ENCODE results near the gene VPS41.
A peak's percentile ranks its signal among the peaks of the same experiment; 100 is the strongest.

The VPS41 gene

DNA sequence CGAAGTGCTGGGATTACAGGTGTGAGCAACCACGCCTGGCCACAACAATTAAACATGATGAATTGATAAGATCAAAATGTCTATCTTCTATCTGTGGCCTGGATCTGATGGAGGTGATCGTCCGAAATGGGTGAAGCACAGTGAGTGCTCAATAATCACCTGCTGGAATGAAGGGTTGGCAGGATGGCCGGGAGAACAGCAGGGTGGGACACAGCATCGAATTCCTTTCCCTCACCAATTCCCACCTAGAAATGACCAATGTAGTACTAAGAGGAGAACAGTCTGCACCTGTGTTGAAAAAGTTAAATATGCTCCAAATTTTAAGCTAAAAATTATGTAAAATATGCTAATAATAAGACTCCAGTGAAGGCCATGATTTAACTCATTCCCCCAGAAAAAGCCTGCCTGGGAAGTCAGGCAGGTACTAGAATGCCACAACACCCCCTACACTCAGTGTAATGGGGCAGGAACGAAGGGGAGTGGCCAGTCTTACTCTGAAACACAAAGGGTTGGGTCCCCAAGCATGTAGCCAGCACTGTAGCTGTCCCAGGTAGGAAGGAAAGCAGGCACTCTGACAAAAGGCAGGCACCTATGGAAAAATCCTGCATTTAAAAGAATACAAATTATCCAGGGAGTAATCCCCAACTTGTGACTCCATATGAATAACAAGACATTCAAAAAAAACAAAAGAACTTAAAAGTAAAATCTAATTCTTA is 110.3 kb downstream of the VPS41 start:
- H3K4me3 ChIP-seq (ENCODE audit: low read depth in 1 of 2, low read length in 2 of 2), result no peak overlapping the region
- no peak for DNase-seq
- H3K4me1 ChIP-seq (ENCODE audit: insufficient read depth, low read length), result no peaks in the 10 kb centered on the region
- H3K79me2 ChIP-seq (ENCODE audit: insufficient read depth, low read length), result no peaks in the 10 kb centered on the region
- H3K9me3 ChIP-seq (ENCODE audit: insufficient read depth, low read length, severe bottlenecking), result no peaks in the 10 kb centered on the region
- H2AFZ ChIP-seq (ENCODE audit: low read depth, low read length), result no peak overlapping the region
- ATAC-seq (ENCODE audit: insufficient read depth, low read depth), result no peak
- no peak overlapping the region for H3K9ac ChIP-seq (ENCODE audit: low read depth, low read length)
- no peak for TF ChIP-seq EZH2 (IDR thresholded peaks at IDR 0.05; ENCODE audit: borderline replicate concordance, low read depth, low read length, severe bottlenecking)
- no peaks in the 10 kb centered on the region for H4K20me1 ChIP-seq (ENCODE audit: insufficient read depth, low read length)
- no peaks in the 10 kb centered on the region for H3K27me3 ChIP-seq (ENCODE audit: insufficient read depth, low read length, poor library complexity)
- no peak overlapping the region for H3K27ac ChIP-seq (ENCODE audit: low read length)
- H3K4me2 ChIP-seq (ENCODE audit: insufficient read depth, low read length), result no peak overlapping the region
- 0 out of 2 replicates have a peak, but pooled peaks cover 7% of the 10 kb centered on the region for H3K36me3 ChIP-seq (ENCODE audit: insufficient read depth, low read length)

DNA sequence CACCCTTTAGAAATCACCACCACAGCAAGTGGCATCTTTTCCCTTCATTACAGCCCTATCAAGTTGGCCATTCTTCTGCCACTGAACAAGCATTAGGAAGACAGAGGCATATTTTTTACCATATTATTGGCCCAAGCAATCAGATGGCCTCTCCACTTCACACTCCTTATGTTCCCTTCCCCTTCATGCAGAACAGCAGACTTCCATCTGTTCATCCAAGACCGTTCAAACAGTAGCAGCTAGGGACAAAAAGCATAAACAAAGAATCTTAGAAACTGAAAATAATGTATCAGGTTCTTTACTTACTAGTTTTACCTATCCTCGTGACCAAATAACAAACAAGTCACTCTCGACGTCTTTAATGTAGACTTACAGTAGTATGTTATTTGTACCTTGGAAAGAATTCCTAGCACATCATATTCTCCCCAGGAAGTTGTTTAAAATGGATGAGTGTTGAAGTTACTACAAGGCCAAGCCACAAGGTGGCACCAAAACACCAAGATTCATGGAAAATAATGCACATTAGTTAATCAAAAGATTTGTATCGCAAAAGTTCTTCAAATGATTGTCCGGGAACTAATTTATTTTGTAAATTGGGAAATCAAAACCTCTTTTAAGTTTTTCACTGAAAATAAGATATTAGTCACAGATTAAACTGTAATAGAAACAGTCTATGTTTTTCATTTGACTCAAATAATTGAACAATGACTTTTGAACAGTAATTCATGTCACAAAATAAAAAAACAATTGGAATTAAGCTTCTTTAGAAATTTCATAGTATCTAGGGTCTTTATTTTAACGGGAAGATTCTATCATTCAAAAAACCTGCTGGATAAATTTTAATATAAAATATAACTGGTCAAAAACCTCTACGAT is 112.1 kb downstream of the VPS41 start:
- Histone ChIP-seq H3K9ac (ENCODE audit: low read depth, low read length) (no peak overlapping the region), H3K4me2 (ENCODE audit: insufficient read depth, low read length) (no peak overlapping the region), H3K4me1 (ENCODE audit: insufficient read depth, low read length) (no peaks in the 10 kb centered on the region), H3K27ac (ENCODE audit: low read length) (no peak overlapping the region), H3K9me3 (ENCODE audit: insufficient read depth, low read length, severe bottlenecking) (no peaks in the 10 kb centered on the region), H3K36me3 (ENCODE audit: insufficient read depth, low read length) (peaks cover 13% of the 10 kb centered on the region; the same call in 1 of the 2 replicates), H3K27me3 (ENCODE audit: insufficient read depth, low read length, poor library complexity) (no peaks in the 10 kb centered on the region), H3K4me3 (ENCODE audit: low read depth in 1 of 2, low read length in 2 of 2) (no peak overlapping the region), H2AFZ (ENCODE audit: low read depth, low read length) (no peak overlapping the region), H4K20me1 (ENCODE audit: insufficient read depth, low read length) (no peaks in the 10 kb centered on the region), H3K79me2 (ENCODE audit: insufficient read depth, low read length) (no peaks in the 10 kb centered on the region)
- DNase-seq, result peak; percentile 39
- no peak for TF ChIP-seq EZH2 (IDR thresholded peaks at IDR 0.05; ENCODE audit: borderline replicate concordance, low read depth, low read length, severe bottlenecking)
- TF ChIP-seq, protein P1, sequence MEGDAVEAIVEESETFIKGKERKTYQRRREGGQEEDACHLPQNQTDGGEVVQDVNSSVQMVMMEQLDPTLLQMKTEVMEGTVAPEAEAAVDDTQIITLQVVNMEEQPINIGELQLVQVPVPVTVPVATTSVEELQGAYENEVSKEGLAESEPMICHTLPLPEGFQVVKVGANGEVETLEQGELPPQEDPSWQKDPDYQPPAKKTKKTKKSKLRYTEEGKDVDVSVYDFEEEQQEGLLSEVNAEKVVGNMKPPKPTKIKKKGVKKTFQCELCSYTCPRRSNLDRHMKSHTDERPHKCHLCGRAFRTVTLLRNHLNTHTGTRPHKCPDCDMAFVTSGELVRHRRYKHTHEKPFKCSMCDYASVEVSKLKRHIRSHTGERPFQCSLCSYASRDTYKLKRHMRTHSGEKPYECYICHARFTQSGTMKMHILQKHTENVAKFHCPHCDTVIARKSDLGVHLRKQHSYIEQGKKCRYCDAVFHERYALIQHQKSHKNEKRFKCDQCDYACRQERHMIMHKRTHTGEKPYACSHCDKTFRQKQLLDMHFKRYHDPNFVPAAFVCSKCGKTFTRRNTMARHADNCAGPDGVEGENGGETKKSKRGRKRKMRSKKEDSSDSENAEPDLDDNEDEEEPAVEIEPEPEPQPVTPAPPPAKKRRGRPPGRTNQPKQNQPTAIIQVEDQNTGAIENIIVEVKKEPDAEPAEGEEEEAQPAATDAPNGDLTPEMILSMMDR (IDR thresholded peaks at IDR 0.05; ENCODE audit: borderline replicate concordance, extremely low read depth, low read length, poor library complexity, severe bottlenecking), result peak; percentile 79
- ATAC-seq (ENCODE audit: insufficient read depth, low read depth), result no peak

DNA sequence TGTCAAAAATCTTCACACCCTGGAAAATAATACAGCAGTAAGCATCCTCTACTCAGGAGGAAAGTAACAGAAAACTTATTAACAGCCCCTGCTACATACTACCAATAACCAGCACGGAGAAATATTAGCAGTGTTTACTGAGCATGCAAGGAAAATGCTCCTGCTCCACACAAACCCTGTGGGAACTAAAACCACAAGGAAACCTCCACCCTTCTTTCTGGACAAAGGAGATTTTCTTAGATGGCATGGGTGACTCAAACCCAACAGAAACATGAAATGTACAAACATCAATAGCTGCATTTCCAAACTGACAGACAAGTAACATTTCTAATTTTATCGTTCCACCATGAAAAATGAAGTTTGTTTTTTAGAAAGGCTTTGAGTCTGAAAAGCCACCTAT is 113.4 kb downstream of the VPS41 start:
- ATAC-seq (ENCODE audit: insufficient read depth, low read depth) (no peak), DNase-seq (no peak)
- H4K20me1 ChIP-seq (ENCODE audit: insufficient read depth, low read length), result no peaks in the 10 kb centered on the region
- H3K4me3 ChIP-seq (ENCODE audit: low read depth in 1 of 2, low read length in 2 of 2), result no peak overlapping the region
- no peak overlapping the region for H3K27ac ChIP-seq (ENCODE audit: low read length)
- H3K79me2 ChIP-seq (ENCODE audit: insufficient read depth, low read length), result no peaks in the 10 kb centered on the region
- TF ChIP-seq, protein P1 (IDR thresholded peaks at IDR 0.05; ENCODE audit: borderline replicate concordance, extremely low read depth, low read length, poor library complexity, severe bottlenecking), result no peak
- TF ChIP-seq EZH2 (IDR thresholded peaks at IDR 0.05; ENCODE audit: borderline replicate concordance, low read depth, low read length, severe bottlenecking), result no peak
- H3K4me1 ChIP-seq (ENCODE audit: insufficient read depth, low read length), result no peaks in the 10 kb centered on the region
- no peaks in the 10 kb centered on the region for H3K27me3 ChIP-seq (ENCODE audit: insufficient read depth, low read length, poor library complexity)
- no peak overlapping the region for H2AFZ ChIP-seq (ENCODE audit: low read depth, low read length)
- H3K9ac ChIP-seq (ENCODE audit: low read depth, low read length), result no peak overlapping the region
- H3K4me2 ChIP-seq (ENCODE audit: insufficient read depth, low read length), result no peak overlapping the region
- H3K36me3 ChIP-seq (ENCODE audit: insufficient read depth, low read length), result peaks cover 25% of the 10 kb centered on the region
- no peaks in the 10 kb centered on the region for H3K9me3 ChIP-seq (ENCODE audit: insufficient read depth, low read length, severe bottlenecking)

DNA sequence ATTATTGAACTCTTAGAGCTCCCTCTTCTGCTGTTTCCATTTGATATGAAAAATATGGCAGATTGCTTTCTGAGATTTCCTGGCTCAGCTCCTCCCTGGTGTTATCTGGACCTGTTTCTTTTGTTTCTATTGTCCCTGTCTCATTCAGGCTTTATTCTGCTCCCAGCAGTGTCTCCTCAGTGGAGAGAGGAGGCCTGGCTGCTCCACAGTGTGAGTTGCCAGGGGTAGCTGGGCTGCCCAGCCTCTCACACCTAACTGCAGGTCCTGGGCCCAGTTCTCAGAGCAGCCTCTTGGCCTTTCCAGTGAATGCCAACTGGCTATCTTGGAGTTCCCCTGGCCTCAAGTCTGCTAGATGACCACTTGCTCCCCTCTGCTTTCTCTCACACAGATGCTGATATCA is 127.0 kb downstream of the VPS41 start:
- no peak for DNase-seq
- ATAC-seq (ENCODE audit: insufficient read depth, low read depth), result no peak
- no peak overlapping the region for H2AFZ ChIP-seq (ENCODE audit: low read depth, low read length)

More for the DNA sequence above, 127.0 kb downstream of the VPS41 start:
- Histone ChIP-seq H3K9ac (ENCODE audit: low read depth, low read length) (no peak overlapping the region), H4K20me1 (ENCODE audit: insufficient read depth, low read length) (no peaks in the 10 kb centered on the region), H3K4me1 (ENCODE audit: insufficient read depth, low read length) (no peaks in the 10 kb centered on the region), H3K27ac (ENCODE audit: low read length) (no peak overlapping the region), H3K4me3 (ENCODE audit: low read depth in 1 of 2, low read length in 2 of 2) (no peak overlapping the region), H3K79me2 (ENCODE audit: insufficient read depth, low read length) (no peaks in the 10 kb centered on the region), H3K36me3 (ENCODE audit: insufficient read depth, low read length) (no peaks in the 10 kb centered on the region; the same call in 1 of the 2 replicates), H3K4me2 (ENCODE audit: insufficient read depth, low read length) (no peak overlapping the region), H3K9me3 (ENCODE audit: insufficient read depth, low read length, severe bottlenecking) (no peaks in the 10 kb centered on the region), H3K27me3 (ENCODE audit: insufficient read depth, low read length, poor library complexity) (no peaks in the 10 kb centered on the region)
- no peak for TF ChIP-seq EZH2 (IDR thresholded peaks at IDR 0.05; ENCODE audit: borderline replicate concordance, low read depth, low read length, severe bottlenecking)
- TF ChIP-seq, protein P1 (IDR thresholded peaks at IDR 0.05; ENCODE audit: borderline replicate concordance, extremely low read depth, low read length, poor library complexity, severe bottlenecking), result no peak

Data from DND-41 (cell line).